HG03066 (cell line): ENCODE results near the gene ARMCX4.
"Not testable (repeated sequence)": the region's sequence is repeated elsewhere in the genome, so short reads cannot be mapped to it uniquely, and the experiment has no call there.

Experiments
- ATAC-seq: cut with Tn5 transposase; IDR thresholded peaks from one replicate; pipeline ENCODE4 v1.9.1; 2021; ENCODE audit warnings: low read depth; ENCODE audit not compliant: unreplicated experiment

Gene ARMCX4

GRCh38 chrX:101485212-101485949, at the start of gene ARMCX4:
Gene ARMCX4, plus strand, starts transcription at chrX:101485456. Its CDS starts 3,134 bp downstream, at chrX:101488590.
- ATAC-seq = no peak

- ATAC-seq = no peak
These were observed 43.2 kb upstream of the ARMCX4 start for GRCh38 chrX:101442085-101442484.

GRCh38 chrX:101449279-101449678, 36.0 kb upstream of the ARMCX4 start:
- ATAC-seq = no peak

GRCh38 chrX:101450085-101450484, 35.2 kb upstream of the ARMCX4 start:
- no peak for ATAC-seq

GRCh38 chrX:101450961-101451360, 34.3 kb upstream of the ARMCX4 start:
- ATAC-seq = no peak

GRCh38 chrX:101452056-101452455, 33.2 kb upstream of the ARMCX4 start:
- no peak for ATAC-seq

- ATAC-seq = no peak
These were observed 24.6 kb upstream of the ARMCX4 start for GRCh38 chrX:101460669-101461068.

GRCh38 chrX:101462892-101463291, 22.4 kb upstream of the ARMCX4 start:
- no peak for ATAC-seq

- no peak for ATAC-seq
These were observed 6.9 kb upstream of the ARMCX4 start for GRCh38 chrX:101478366-101478765.

- ATAC-seq = no peak
These were observed 3.0 kb upstream of the ARMCX4 start for GRCh38 chrX:101482296-101482695.

GRCh38 chrX:101483705-101484104, 1.6 kb upstream of the ARMCX4 start:
- no peak for ATAC-seq

GRCh38 chrX:101484135-101484534, 1.1 kb upstream of the ARMCX4 start:
- ATAC-seq = no peak

GRCh38 chrX:101488796-101489195, 3.5 kb downstream of the ARMCX4 start:
- ATAC-seq = no peak

GRCh38 chrX:101491943-101492342, 6.7 kb downstream of the ARMCX4 start:
- no peak for ATAC-seq

GRCh38 chrX:101493225-101493624, 8.0 kb downstream of the ARMCX4 start:
- ATAC-seq = no peak

- not testable (repeated sequence) for ATAC-seq
These were observed 17.7 kb downstream of the ARMCX4 start for GRCh38 chrX:101502929-101503328.

- no peak for ATAC-seq
These were observed 22.1 kb downstream of the ARMCX4 start for GRCh38 chrX:101507372-101507771.

GRCh38 chrX:101507986-101508385, 22.7 kb downstream of the ARMCX4 start:
- no peak for ATAC-seq

GRCh38 chrX:101530944-101531343, 45.7 kb downstream of the ARMCX4 start:
- ATAC-seq = no peak
